MV-4-11 (cell line): Measurements from ENCODE around the gene BBS9.

Experiments
- DNase-seq: peaks from one replicate; lab custom pipeline; 2025; lab: John Stamatoyannopoulos, UW

BBS9 gene

GRCh38 chr7:33649476-33650441 is 520.4 kb downstream of the BBS9 start:
- no peak for DNase-seq

DNA sequence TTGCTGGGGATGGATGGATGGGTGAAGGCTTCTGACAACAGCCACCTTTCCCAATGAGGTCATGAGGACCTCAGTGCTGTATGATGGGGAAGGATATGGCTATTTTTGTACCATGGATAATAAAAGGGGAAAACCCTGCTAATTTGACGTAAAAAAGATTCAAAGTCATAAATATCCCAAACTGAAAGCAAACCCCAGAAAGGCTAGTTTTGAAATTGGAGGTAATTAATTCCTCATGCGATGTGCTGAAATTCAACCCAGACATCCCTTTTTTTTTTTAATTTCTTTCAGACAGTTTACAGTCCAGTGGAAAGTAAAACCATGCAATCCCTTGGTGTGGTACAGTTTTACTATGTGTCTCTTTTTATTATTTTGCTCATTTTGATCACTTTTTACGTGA is 521.5 kb downstream of the BBS9 start:
- no peak for DNase-seq

DNA sequence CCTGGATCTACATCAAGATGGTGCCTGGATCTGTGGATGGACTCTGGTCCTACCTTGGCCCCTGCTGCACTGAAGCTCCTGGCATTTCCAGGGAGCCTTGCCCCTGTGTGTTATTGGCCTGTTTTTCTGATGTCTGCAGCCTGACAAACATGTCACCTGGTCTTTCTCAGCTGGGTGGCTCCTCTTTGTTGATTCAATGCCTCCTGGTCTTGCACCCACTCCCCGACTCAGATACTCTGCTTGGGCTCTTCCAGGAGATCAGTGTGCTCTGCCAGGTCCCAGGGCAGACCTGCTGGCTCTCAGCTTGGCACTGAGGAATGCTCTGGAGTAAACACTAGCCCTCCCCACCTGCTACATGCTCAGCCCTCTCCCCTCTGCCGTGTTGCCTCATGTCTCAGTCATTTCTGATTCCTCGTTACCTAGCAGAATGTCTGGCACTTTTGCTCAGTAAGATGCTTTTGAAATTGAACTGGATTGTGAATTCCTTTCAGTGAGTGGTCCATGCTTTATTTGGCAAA is 522.7 kb downstream of the BBS9 start:
- no peak for DNase-seq

- no peak for DNase-seq
These were observed 525.3 kb downstream of the BBS9 start for GRCh38 chr7:33654676-33655075.
